IPS-18c (cell line): ENCODE results near the gene LYPLA2.
"Not testable (repeated sequence)": the region's sequence is repeated elsewhere in the genome, so short reads cannot be mapped to it uniquely, and the experiment has no call there.

Experiments used
- H3K4me3 ChIP-seq: 2 replicates; pipeline ENCODE4 v1.7.0; 2013; ENCODE audit warnings: low read depth, mild to moderate bottlenecking, low read length, moderate library complexity; ENCODE audit not compliant: insufficient read depth
- H3K9me3 ChIP-seq: one replicate; pipeline ENCODE4 v1.6.1; 2013; ENCODE audit warnings: mild to moderate bottlenecking, low read length, moderate library complexity; ENCODE audit not compliant: control insufficient read depth, insufficient read depth

Gene LYPLA2

GRCh38 chr1:23796466-23797271, 5.7 kb downstream of the LYPLA2 start:
- H3K4me3 ChIP-seq, result no peak overlapping the region
- H3K9me3 ChIP-seq, result no peaks in the 10 kb centered on the region

- Histone ChIP-seq H3K9me3 (no peaks in the 10 kb centered on the region), H3K4me3 (no peak overlapping the region)
Observed at GRCh38 chr1:23797478-23798448, 6.8 kb downstream of the LYPLA2 start.

- Histone ChIP-seq H3K4me3 (peak overlapping the region; percentile 90; the same call in 1 of the 2 replicates), H3K9me3 (no peaks in the 10 kb centered on the region)
Observed at GRCh38 chr1:23798662-23799142, 7.8 kb downstream of the LYPLA2 start.

GRCh38 chr1:23799255-23799569, 8.3 kb downstream of the LYPLA2 start:
- peak overlapping the region; percentile 90 for H3K4me3 ChIP-seq
- no peaks in the 10 kb centered on the region for H3K9me3 ChIP-seq

- H3K9me3 ChIP-seq, result no peaks in the 10 kb centered on the region
- H3K4me3 ChIP-seq, result peak overlapping the region; percentile 90
Observed at GRCh38 chr1:23799570-23800399, 8.8 kb downstream of the LYPLA2 start.

- Histone ChIP-seq H3K9me3 (no peaks in the 10 kb centered on the region), H3K4me3 (peak within 1 kb of the TSS; percentile 90)
Observed at GRCh38 chr1:23800400-23801337, 9.7 kb downstream of the LYPLA2 start, which contains the start of gene GALE. Gene GALE (minus strand): TSS chr1:23800754. CDS start chr1:23799007, 1,747 bp downstream.

- Histone ChIP-seq H3K4me3 (peak overlapping the region; percentile 90), H3K9me3 (no peaks in the 10 kb centered on the region)
Observed at GRCh38 chr1:23801338-23801748, 10.4 kb downstream of the LYPLA2 start.

GRCh38 chr1:23801876-23802275, 10.9 kb downstream of the LYPLA2 start:
- Histone ChIP-seq H3K4me3 (no peak overlapping the region), H3K9me3 (no peaks in the 10 kb centered on the region)

GRCh38 chr1:23802809-23803342, 11.9 kb downstream of the LYPLA2 start:
- not testable (repeated sequence) for H3K9me3 ChIP-seq

GRCh38 chr1:23803674-23804073, 12.7 kb downstream of the LYPLA2 start:
- H3K4me3 ChIP-seq, result no peak overlapping the region

More at GRCh38 chr1:23802809-23803342, 11.9 kb downstream of the LYPLA2 start:
- not testable (repeated sequence) for H3K4me3 ChIP-seq

GRCh38 chr1:23804183-23804835, 13.4 kb downstream of the LYPLA2 start:
- Histone ChIP-seq H3K9me3 (no peaks in the 10 kb centered on the region), H3K4me3 (no peak overlapping the region)

More at GRCh38 chr1:23803674-23804073, 12.7 kb downstream of the LYPLA2 start:
- H3K9me3 ChIP-seq, result no peaks in the 10 kb centered on the region

- H3K4me3 ChIP-seq, result no peak overlapping the region
- H3K9me3 ChIP-seq, result no peaks in the 10 kb centered on the region
Observed at GRCh38 chr1:23805025-23805424, 14.1 kb downstream of the LYPLA2 start.

GRCh38 chr1:23806280-23806679, 15.3 kb downstream of the LYPLA2 start:
- Histone ChIP-seq H3K4me3 (no peak overlapping the region), H3K9me3 (no peaks in the 10 kb centered on the region)

- no peak overlapping the region for H3K4me3 ChIP-seq
- H3K9me3 ChIP-seq, result no peaks in the 10 kb centered on the region
Observed at GRCh38 chr1:23807453-23807852, 16.5 kb downstream of the LYPLA2 start.

- Histone ChIP-seq H3K4me3 (no peak overlapping the region), H3K9me3 (no peaks in the 10 kb centered on the region)
Observed at GRCh38 chr1:23809751-23810171, 18.8 kb downstream of the LYPLA2 start.
